WTC11 (cell line): Measurements from ENCODE around the gene MCF2L. TPM values are rescaled to one million over a fixed set of nuclear protein-coding genes. Genes with fewer than 3 reads are reported as not detected.

Source experiments
- ATAC-seq: fragments of 200-7000 bp; cut with Tn5 transposase; 2 replicates; pipeline ENCODE4 v1.10.0; 2021; ENCODE audit warnings: mild to moderate bottlenecking, moderate library complexity
- CTCF ChIA-PET: fragments of 300-600 bp; sonication (Branson Sonifier 250); formaldehyde crosslinking; loops from one replicate; lab custom pipeline; 2021; ENCODE audit warnings: antibody characterized with exemption; lab: Charles Lee
- POLR2A ChIA-PET: fragments of 350-600 bp; sonication (Branson Sonifier 250); formaldehyde crosslinking; loops from one replicate; lab custom pipeline; 2021; ENCODE audit warnings: antibody characterized with exemption; lab: Charles Lee
- DNase-seq: peaks from one replicate; pipeline ENCODE4 v3.0.0; 2021; ENCODE audit warnings: low spot score
- H3K27ac Mint-ChIP-seq: 2 replicates; pipeline ENCODE4 v1.8.0; 2021; ENCODE audit warnings: mixed read lengths
- H3K27me3 Mint-ChIP-seq: 2 replicates; pipeline ENCODE4 v1.8.0; 2021; ENCODE audit warnings: low read depth, mild to moderate bottlenecking, moderate library complexity, mixed read lengths
- H3K36me3 Mint-ChIP-seq: 2 replicates; pipeline ENCODE4 v1.8.0; 2021; ENCODE audit warnings: mixed read lengths
- H3K4me1 Mint-ChIP-seq: 2 replicates; pipeline ENCODE4 v1.8.0; 2022; ENCODE audit warnings: mixed read lengths
- H3K4me3 Mint-ChIP-seq: 2 replicates; pipeline ENCODE4 v1.8.0; 2021; ENCODE audit warnings: mild to moderate bottlenecking, moderate library complexity, mixed read lengths
- H3K9me3 Mint-ChIP-seq: 2 replicates; pipeline ENCODE4 v1.8.0; 2021; ENCODE audit warnings: mixed read lengths
- AFF4 ChIP-seq: sonication (generic); formaldehyde crosslinking; IDR thresholded peaks from 2 replicates; pipeline ENCODE4 v1.8.1; 2023; ENCODE audit warnings: mild to moderate bottlenecking, missing genetic modification reagents, borderline replicate concordance
- ESRRA ChIP-seq: sonication (generic); formaldehyde crosslinking; IDR thresholded peaks from 2 replicates; pipeline ENCODE4 v1.8.1; 2022; ENCODE audit warnings: mild to moderate bottlenecking, missing genetic modification reagents, borderline replicate concordance
- FOXK1 ChIP-seq: sonication (generic); formaldehyde crosslinking; IDR thresholded peaks from 2 replicates; pipeline ENCODE4 v1.8.0; 2022; ENCODE audit warnings: mild to moderate bottlenecking, moderate library complexity, missing genetic modification reagents
- FOXP1 ChIP-seq: sonication (generic); formaldehyde crosslinking; IDR thresholded peaks from 2 replicates; pipeline ENCODE4 v1.8.0; 2022; ENCODE audit warnings: missing genetic modification reagents, mild to moderate bottlenecking, moderate library complexity, borderline replicate concordance
- GABPB1 ChIP-seq: sonication (generic); formaldehyde crosslinking; IDR thresholded peaks from 2 replicates; pipeline ENCODE4 v1.8.1; 2023; ENCODE audit warnings: mild to moderate bottlenecking, missing genetic modification reagents
- GRHL2 ChIP-seq: fragments of 250-450 bp; sonication (Bioruptor Pico); IDR thresholded peaks from 2 replicates; pipeline ENCODE4 v1.8.0; 2022; ENCODE audit warnings: mild to moderate bottlenecking, moderate library complexity; ENCODE audit not compliant: insufficient replicate concordance, severe bottlenecking
- IRF2 ChIP-seq: sonication (generic); formaldehyde crosslinking; IDR thresholded peaks from 2 replicates; pipeline ENCODE4 v1.8.0; 2022; ENCODE audit warnings: low read depth, missing genetic modification reagents, borderline replicate concordance
- NFE2L1 ChIP-seq: sonication (generic); formaldehyde crosslinking; IDR thresholded peaks from 2 replicates; pipeline ENCODE4 v1.8.1; 2023; ENCODE audit warnings: missing genetic modification reagents
- RELA ChIP-seq: sonication (generic); formaldehyde crosslinking; IDR thresholded peaks from 2 replicates; pipeline ENCODE4 v1.8.1; 2022; ENCODE audit warnings: missing genetic modification reagents, mild to moderate bottlenecking, borderline replicate concordance
- SOX15 ChIP-seq: fragments of 250-450 bp; sonication (Bioruptor Pico); IDR thresholded peaks from 2 replicates; pipeline ENCODE4 v1.9.0; 2021; ENCODE audit warnings: mild to moderate bottlenecking
- STAT6 ChIP-seq: sonication (generic); formaldehyde crosslinking; conservative IDR thresholded peaks from 2 replicates; pipeline ENCODE4 v1.8.1; 2023; ENCODE audit warnings: mild to moderate bottlenecking, low read depth, missing genetic modification reagents, moderate library complexity
- ZNF138 ChIP-seq: sonication (generic); formaldehyde crosslinking; conservative IDR thresholded peaks from 2 replicates; pipeline ENCODE4 v1.8.1; 2022; ENCODE audit warnings: mild to moderate bottlenecking, moderate library complexity, missing genetic modification reagents
- ZNF263 ChIP-seq: sonication (generic); formaldehyde crosslinking; IDR thresholded peaks from 2 replicates; pipeline ENCODE4 v1.8.1; 2022; ENCODE audit warnings: low read depth, mild to moderate bottlenecking, moderate library complexity, missing genetic modification reagents
- ZNF671 ChIP-seq: fragments of 250-450 bp; sonication (Bioruptor Pico); IDR thresholded peaks from 2 replicates; pipeline ENCODE4 v1.8.0; 2021; ENCODE audit warnings: mild to moderate bottlenecking
- total RNA-seq: library from RNA; stranded (reverse); gene quantifications from 3 replicates; pipeline ENCODE4 v1.2.3, GENCODE V29; 2021
- TF ChIP-seq, protein P1 (sequence below): fragments of 200-600 bp; IDR thresholded peaks from 2 replicates; pipeline ENCODE4 v1.8.0; 2022; ENCODE audit warnings: antibody characterized with exemption

MCF2L gene
- total RNA-seq, 1 experiment from 2014 or later, result 34.8 TPM

GRCh38 chr13:113006660-113007059 lies 37.6 kb downstream of the MCF2L start (continued):
- TF ChIP-seq AFF4 (no peak), NFE2L1 (CRISPR knock-in tag) (no peak)

DNA sequence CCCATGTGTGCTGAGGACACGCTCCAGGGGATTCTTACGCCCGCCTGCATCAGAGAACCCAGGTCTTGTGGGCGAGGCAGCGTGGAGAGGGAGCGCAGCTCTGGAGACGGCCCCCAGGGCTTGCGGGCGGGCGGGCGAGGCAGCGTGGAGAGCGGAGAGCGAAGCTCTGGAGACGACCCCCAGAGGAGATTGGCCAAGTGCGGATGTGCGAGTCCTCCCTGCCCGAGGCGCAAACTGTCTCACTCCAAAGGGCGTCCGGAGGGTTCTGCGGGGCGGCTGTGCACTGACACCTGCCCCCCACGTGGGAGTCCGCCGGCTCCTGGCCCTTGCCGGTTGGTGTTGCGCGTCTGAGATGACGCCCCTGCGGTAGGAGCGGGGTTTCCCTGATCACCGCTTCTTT lies 39.8 kb downstream of the MCF2L start:
- TF ChIP-seq ZNF138 (no peak), ZNF263 (no peak), STAT6 (CRISPR knock-in tag) (no peak), GRHL2 (CRISPR knock-in tag) (no peak), FOXK1 (no peak)
- TF ChIP-seq, protein P1, sequence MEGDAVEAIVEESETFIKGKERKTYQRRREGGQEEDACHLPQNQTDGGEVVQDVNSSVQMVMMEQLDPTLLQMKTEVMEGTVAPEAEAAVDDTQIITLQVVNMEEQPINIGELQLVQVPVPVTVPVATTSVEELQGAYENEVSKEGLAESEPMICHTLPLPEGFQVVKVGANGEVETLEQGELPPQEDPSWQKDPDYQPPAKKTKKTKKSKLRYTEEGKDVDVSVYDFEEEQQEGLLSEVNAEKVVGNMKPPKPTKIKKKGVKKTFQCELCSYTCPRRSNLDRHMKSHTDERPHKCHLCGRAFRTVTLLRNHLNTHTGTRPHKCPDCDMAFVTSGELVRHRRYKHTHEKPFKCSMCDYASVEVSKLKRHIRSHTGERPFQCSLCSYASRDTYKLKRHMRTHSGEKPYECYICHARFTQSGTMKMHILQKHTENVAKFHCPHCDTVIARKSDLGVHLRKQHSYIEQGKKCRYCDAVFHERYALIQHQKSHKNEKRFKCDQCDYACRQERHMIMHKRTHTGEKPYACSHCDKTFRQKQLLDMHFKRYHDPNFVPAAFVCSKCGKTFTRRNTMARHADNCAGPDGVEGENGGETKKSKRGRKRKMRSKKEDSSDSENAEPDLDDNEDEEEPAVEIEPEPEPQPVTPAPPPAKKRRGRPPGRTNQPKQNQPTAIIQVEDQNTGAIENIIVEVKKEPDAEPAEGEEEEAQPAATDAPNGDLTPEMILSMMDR, result no peak
- TF ChIP-seq, all 79 proteins: peak for 0
- Mint-ChIP-seq H3K4me3 (no peak overlapping the region), H3K36me3 (peaks cover 5% of the 10 kb centered on the region; the same call in 1 of the 2 replicates), H3K27ac (peak overlapping the region; percentile 79; the same call in 1 of the 2 replicates), H3K9me3 (peaks cover 12% of the 10 kb centered on the region), H3K27me3 (no peaks in the 10 kb centered on the region), H3K4me1 (no peaks in the 10 kb centered on the region)
- ATAC-seq (no peak), DNase-seq (no peak)
- CTCF ChIA-PET, result no interaction called here
- POLR2A ChIA-PET, result no interaction called here

- ChIA-PET POLR2A (no interaction called here), CTCF (no interaction called here)
- TF ChIP-seq FOXP1 (CRISPR knock-in tag) (no peak), GABPB1 (CRISPR knock-in tag) (peak; percentile 70; the same call in 1 of the 2 replicates)
- Mint-ChIP-seq H3K4me3 (no peak overlapping the region), H3K4me1 (no peaks in the 10 kb centered on the region), H3K9me3 (peaks cover 8% of the 10 kb centered on the region), H3K27me3 (no peaks in the 10 kb centered on the region), H3K27ac (peak overlapping the region; percentile 23; the same call in 1 of the 2 replicates), H3K36me3 (peaks cover 3% of the 10 kb centered on the region; the same call in 1 of the 2 replicates)
- ATAC-seq (no peak), DNase-seq (no peak)
These were observed 40.9 kb downstream of the MCF2L start for GRCh38 chr13:113009743-113010509.

DNA sequence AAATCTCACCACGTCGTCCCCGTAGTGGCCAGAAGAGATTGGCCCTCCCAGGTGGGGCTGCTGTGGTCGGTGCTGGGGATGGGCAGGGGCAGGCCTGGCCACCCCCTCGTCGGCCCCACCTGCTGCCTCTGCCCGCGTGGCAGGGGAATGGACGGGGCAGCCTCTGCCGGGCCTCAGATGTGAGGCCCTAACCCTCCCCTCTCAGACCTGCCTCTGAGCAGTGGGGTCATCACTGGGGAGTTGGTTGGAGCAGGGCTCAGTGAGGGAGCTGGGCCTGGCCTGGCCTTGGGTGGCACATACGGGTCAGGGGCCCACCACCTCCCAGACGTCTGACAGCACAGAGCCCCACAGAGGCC lies 41.5 kb downstream of the MCF2L start:
- Mint-ChIP-seq H3K27ac (no peak overlapping the region), H3K27me3 (no peaks in the 10 kb centered on the region), H3K4me1 (no peaks in the 10 kb centered on the region), H3K4me3 (no peak overlapping the region), H3K36me3 (peaks cover 3% of the 10 kb centered on the region; the same call in 1 of the 2 replicates), H3K9me3 (peaks cover 6% of the 10 kb centered on the region)
- ATAC-seq (no peak; the same call in 1 of the 2 replicates), DNase-seq (no peak)
- ChIA-PET CTCF (no interaction called here), POLR2A (no interaction called here)
- TF ChIP-seq SOX15 (CRISPR knock-in tag) (no peak), RELA (CRISPR knock-in tag) (no peak), ESRRA (no peak), ZNF671 (no peak), IRF2 (CRISPR knock-in tag) (no peak), STAT6 (CRISPR knock-in tag) (no peak)
